H9 (cell line): ENCODE data around the gene MESD. TPM values are rescaled to one million over a fixed set of nuclear protein-coding genes. Genes with fewer than 3 reads are reported as not detected.

Source experiments
- DNase-seq: peaks from one replicate; pipeline ENCODE4 v3.0.0-alpha.2; 2017
- H2AFZ ChIP-seq: one replicate; pipeline ENCODE4 v1.6.1; 2013; ENCODE audit warnings: mild to moderate bottlenecking, low read length, control low read depth, moderate library complexity
- H2AK5ac ChIP-seq: 2 replicates; pipeline ENCODE4 v1.6.1; 2013; ENCODE audit warnings: low read length, control low read depth, mixed read lengths; ENCODE audit not compliant: insufficient read length
- H2BK120ac ChIP-seq: one replicate; pipeline ENCODE4 v1.6.1; 2013; ENCODE audit warnings: low read depth, mild to moderate bottlenecking, low read length, control low read depth, inconsistent platforms; ENCODE audit not compliant: poor library complexity, severe bottlenecking
- H2BK12ac ChIP-seq: 2 replicates; pipeline ENCODE4 v1.6.1; 2013; ENCODE audit warnings: low read length, control low read depth, mixed read lengths, low read depth; ENCODE audit not compliant: insufficient read length
- H2BK15ac ChIP-seq: 2 replicates; pipeline ENCODE4 v1.6.1; 2013; ENCODE audit warnings: low read depth, low read length, control low read depth
- H2BK20ac ChIP-seq: one replicate; pipeline ENCODE4 v1.6.1; 2013; ENCODE audit warnings: low read depth, mild to moderate bottlenecking, low read length, control low read depth, inconsistent platforms; ENCODE audit not compliant: poor library complexity, severe bottlenecking
- H2BK5ac ChIP-seq: 2 replicates; pipeline ENCODE4 v1.6.1; 2013; ENCODE audit warnings: low read length, control low read depth, mixed read lengths; ENCODE audit not compliant: insufficient read length
- H3K14ac ChIP-seq: 2 replicates; pipeline ENCODE4 v1.6.1; 2013; ENCODE audit warnings: low read length, control low read depth; ENCODE audit not compliant: insufficient read depth
- H3K18ac ChIP-seq: 2 replicates; pipeline ENCODE4 v1.6.1; 2013; ENCODE audit warnings: low read depth, mild to moderate bottlenecking, mixed read lengths, low read length, control low read depth; ENCODE audit not compliant: insufficient read length
- H3K23ac ChIP-seq: 2 replicates; pipeline ENCODE4 v1.6.1; 2013; ENCODE audit warnings: low read length, control low read depth, mixed read lengths, low read depth; ENCODE audit not compliant: insufficient read length
- H3K23me2 ChIP-seq: 2 replicates; pipeline ENCODE4 v1.6.1; 2013; ENCODE audit warnings: low read depth, mild to moderate bottlenecking, mixed read lengths, low read length, control low read depth; ENCODE audit not compliant: insufficient read length, poor library complexity, severe bottlenecking
- H3K27ac ChIP-seq: 2 replicates; pipeline ENCODE4 v1.5.1; 2013; ENCODE audit warnings: low read length, control low read depth, mixed read lengths, low read depth; ENCODE audit not compliant: insufficient read length
- H3K27me3 ChIP-seq: 2 replicates; pipeline ENCODE4 v1.6.1; 2013; ENCODE audit warnings: low read length, control low read depth, inconsistent platforms; ENCODE audit not compliant: insufficient read depth
- H3K4ac ChIP-seq: 2 replicates; pipeline ENCODE4 v1.6.1; 2013; ENCODE audit warnings: low read depth, mild to moderate bottlenecking, control low read depth, inconsistent platforms, low read length, moderate library complexity
- H3K4me1 ChIP-seq: 2 replicates; pipeline ENCODE4 v1.6.1; 2013; ENCODE audit warnings: low read length, control low read depth, inconsistent platforms; ENCODE audit not compliant: insufficient read depth
- H3K4me2 ChIP-seq: 2 replicates; pipeline ENCODE4 v1.6.1; 2013; ENCODE audit warnings: low read length, control low read depth, mixed read lengths; ENCODE audit not compliant: insufficient read length, insufficient read depth
- H3K56ac ChIP-seq: 2 replicates; pipeline ENCODE4 v1.6.1; 2013; ENCODE audit warnings: low read depth, mild to moderate bottlenecking, mixed read lengths, low read length, control low read depth; ENCODE audit not compliant: insufficient read length
- H3K79me1 ChIP-seq: 2 replicates; pipeline ENCODE4 v1.6.1; 2013; ENCODE audit warnings: low read depth, mild to moderate bottlenecking, moderate library complexity, low read length, control low read depth, inconsistent platforms; ENCODE audit not compliant: insufficient read depth, poor library complexity, severe bottlenecking
- H3K79me2 ChIP-seq: 2 replicates; pipeline ENCODE4 v1.6.1; 2013; ENCODE audit warnings: low read length, control low read depth, inconsistent platforms; ENCODE audit not compliant: insufficient read depth
- H3K9ac ChIP-seq: 2 replicates; pipeline ENCODE4 v1.6.1; 2013; ENCODE audit warnings: low read length, control low read depth, mixed read lengths; ENCODE audit not compliant: insufficient read length; ENCODE audit errors: extremely low read depth
- H3K9me3 ChIP-seq: one replicate; pipeline ENCODE4 v1.6.1; 2013; ENCODE audit warnings: low read depth, low read length, inconsistent platforms; ENCODE audit not compliant: control insufficient read depth
- H3T11ph ChIP-seq: one replicate; pipeline ENCODE4 v1.6.1; 2013; ENCODE audit warnings: mild to moderate bottlenecking, low read length, control low read depth, inconsistent platforms
- H4K20me1 ChIP-seq: one replicate; pipeline ENCODE4 v1.6.1; 2013; ENCODE audit not compliant: control insufficient read depth, insufficient read length, insufficient read depth
- H4K5ac ChIP-seq: 2 replicates; pipeline ENCODE4 v1.6.1; 2013; ENCODE audit warnings: low read depth, mild to moderate bottlenecking, mixed read lengths, low read length, control low read depth; ENCODE audit not compliant: insufficient read length
- H4K8ac ChIP-seq: replicated peaks from 2 replicates; pipeline ENCODE4 v1.6.1; 2013; ENCODE audit warnings: low read length, control low read depth, mixed read lengths, low read depth; ENCODE audit not compliant: insufficient read length
- H4K91ac ChIP-seq: 2 replicates; pipeline ENCODE4 v1.6.1; 2013; ENCODE audit warnings: low read depth, mild to moderate bottlenecking, moderate library complexity, mixed read lengths, low read length, control low read depth; ENCODE audit not compliant: insufficient read length
- H3K27ac Mint-ChIP-seq, 3 experiments: 2 replicates in 2 of 3; 3 replicates in 1 of 3; pipeline ENCODE4 v1.8.0; 2020 to 2021; ENCODE audit warnings: mixed read lengths in 3 of 3, mild to moderate bottlenecking in 1 of 3, moderate library complexity in 1 of 3
- H3K27me3 Mint-ChIP-seq: 2 replicates; pipeline ENCODE4 v1.8.0; 2021; ENCODE audit warnings: low read depth, mild to moderate bottlenecking, moderate library complexity, mixed read lengths
- H3K36me3 Mint-ChIP-seq, 3 experiments: 2 replicates in 2 of 3; 3 replicates in 1 of 3; pipeline ENCODE4 v1.8.0; 2020 to 2021; ENCODE audit warnings: low read depth in 3 of 3, mixed read lengths in 3 of 3; ENCODE audit not compliant: insufficient read depth in 1 of 3
- H3K4me1 Mint-ChIP-seq, 2 experiments: 2 replicates each; pipeline ENCODE4 v1.8.0; 2020; ENCODE audit warnings: mixed read lengths in 2 of 2
- H3K4me3 Mint-ChIP-seq, 2 experiments: 2 replicates in 1 of 2; 3 replicates in 1 of 2; pipeline ENCODE4 v1.8.0; 2020 to 2021; ENCODE audit warnings: mild to moderate bottlenecking in 2 of 2, mixed read lengths in 2 of 2, moderate library complexity in 1 of 2
- H3K9me3 Mint-ChIP-seq, 2 experiments: 2 replicates in 1 of 2; 3 replicates in 1 of 2; pipeline ENCODE4 v1.8.0; 2020; ENCODE audit warnings: mild to moderate bottlenecking in 2 of 2, mixed read lengths in 2 of 2, moderate library complexity in 1 of 2
- WGBS: extraction: QIAGEN DNeasy Blood & Tissue Kit; methylation state at CpG from one replicate; pipeline ENCODE4 v1.1.7; 2013; ENCODE audit warnings: missing lambda C conversion rate, low lambda C conversion rate, mixed read lengths; ENCODE audit not compliant: insufficient read length; ENCODE audit errors: extremely low coverage; 5-methylcytosine and 5-hydroxymethylcytosine counted together
- total RNA-seq: library from RNA; stranded (reverse); gene quantifications from 2 replicates; pipeline ENCODE4 v1.2.1, GENCODE V29; 2021
- TF ChIP-seq, protein P1 (sequence below): fragments of 200-600 bp; sonication (generic); conservative IDR thresholded peaks from 3 replicates; pipeline ENCODE4 v1.8.0; 2021; ENCODE audit warnings: antibody characterized with exemption, mild to moderate bottlenecking

MESD gene
- total RNA-seq, 1 experiment from 2014 or later = 29.1 TPM

- Mint-ChIP-seq H3K4me3 (peak overlapping the region; percentile 98 to 100), H3K27ac (peak overlapping the region in 2 of 3 experiments; percentile 2 to 37; a peak in 3 of 7 replicates), H3K9me3 (no peaks in the 10 kb centered on the region), H3K36me3 (peaks cover 0 to 9% (median 2%) of the 10 kb centered on the region in 3 experiments; a peak in 5 of 7 replicates), H3K27me3 (no peaks in the 10 kb centered on the region), H3K4me1 (peaks cover 34 to 43% of the 10 kb centered on the region in 2 experiments)
- no peak overlapping the region for H2BK120ac ChIP-seq
- no peak overlapping the region for H3K18ac ChIP-seq
- H3K4ac ChIP-seq = no peak overlapping the region
- H2AFZ ChIP-seq = no peak overlapping the region
- TF ChIP-seq, protein P1, sequence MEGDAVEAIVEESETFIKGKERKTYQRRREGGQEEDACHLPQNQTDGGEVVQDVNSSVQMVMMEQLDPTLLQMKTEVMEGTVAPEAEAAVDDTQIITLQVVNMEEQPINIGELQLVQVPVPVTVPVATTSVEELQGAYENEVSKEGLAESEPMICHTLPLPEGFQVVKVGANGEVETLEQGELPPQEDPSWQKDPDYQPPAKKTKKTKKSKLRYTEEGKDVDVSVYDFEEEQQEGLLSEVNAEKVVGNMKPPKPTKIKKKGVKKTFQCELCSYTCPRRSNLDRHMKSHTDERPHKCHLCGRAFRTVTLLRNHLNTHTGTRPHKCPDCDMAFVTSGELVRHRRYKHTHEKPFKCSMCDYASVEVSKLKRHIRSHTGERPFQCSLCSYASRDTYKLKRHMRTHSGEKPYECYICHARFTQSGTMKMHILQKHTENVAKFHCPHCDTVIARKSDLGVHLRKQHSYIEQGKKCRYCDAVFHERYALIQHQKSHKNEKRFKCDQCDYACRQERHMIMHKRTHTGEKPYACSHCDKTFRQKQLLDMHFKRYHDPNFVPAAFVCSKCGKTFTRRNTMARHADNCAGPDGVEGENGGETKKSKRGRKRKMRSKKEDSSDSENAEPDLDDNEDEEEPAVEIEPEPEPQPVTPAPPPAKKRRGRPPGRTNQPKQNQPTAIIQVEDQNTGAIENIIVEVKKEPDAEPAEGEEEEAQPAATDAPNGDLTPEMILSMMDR = no peak
- H3K27ac ChIP-seq = no peak overlapping the region
- no peak overlapping the region for H3K23ac ChIP-seq
- no peak overlapping the region for H2AK5ac ChIP-seq
- H2BK15ac ChIP-seq = no peak overlapping the region
- H2BK12ac ChIP-seq = no peak overlapping the region
- H3K27me3 ChIP-seq = no peaks in the 10 kb centered on the region
- H3K9ac ChIP-seq = peak overlapping the region; percentile 99
- no peak overlapping the region for H4K8ac ChIP-seq
- WGBS = no CpG with 5 or more reads among the region's 8 CpGs
- no peaks in the 10 kb centered on the region for H4K20me1 ChIP-seq
- H4K91ac ChIP-seq = no peak overlapping the region
- no peak overlapping the region for H3T11ph ChIP-seq
- H2BK5ac ChIP-seq = no peak overlapping the region
- H3K4me1 ChIP-seq = peaks cover 2% of the 10 kb centered on the region; the same call in 1 of the 2 replicates
- peaks cover 12% of the 10 kb centered on the region for H3K79me1 ChIP-seq
- no peak overlapping the region for H4K5ac ChIP-seq
- peaks cover 8% of the 10 kb centered on the region for H3K23me2 ChIP-seq
- peaks cover 38% of the 10 kb centered on the region for H3K79me2 ChIP-seq
- H3K56ac ChIP-seq = no peak overlapping the region
- H3K14ac ChIP-seq = no peak overlapping the region
- no peak for DNase-seq
- H2BK20ac ChIP-seq = no peak overlapping the region
- no peaks in the 10 kb centered on the region for H3K9me3 ChIP-seq
- H3K4me2 ChIP-seq = peak overlapping the region; percentile 100
Measured at GRCh38 chr15:80988148-80988796, 1.3 kb downstream of the MESD start.
